Uterus (tissue), 4 donors: ENCODE measurements around the gene MUC22. TPM values are rescaled to one million over a fixed set of nuclear protein-coding genes. Genes with fewer than 3 reads are reported as not detected.

Experiments
- DNase-seq, 2 donors: peaks; one replicate each; pipeline ENCODE4 v3.0.0-alpha.2; 2019 to 2020
- H3K27ac ChIP-seq, 2 donors: fragments of 200-600 bp; sonication (generic); 1 replicate in 1 of 2; 2 replicates in 1 of 2; pipeline ENCODE4 v1.5.1; 2016 to 2018
- H3K27me3 ChIP-seq, 2 donors: fragments of 200-600 bp; sonication (generic); one replicate each; pipeline ENCODE4 v1.5.1; 2018 to 2019; ENCODE audit warnings: control low read depth in 1 of 2
- H3K36me3 ChIP-seq, 2 donors: fragments of 200-600 bp; sonication (generic); one replicate each; pipeline ENCODE4 v1.5.1; 2019; ENCODE audit warnings: control low read depth in 1 of 2
- H3K4me1 ChIP-seq, 2 donors: fragments of 200-600 bp; sonication (generic); one replicate each; pipeline ENCODE4 v1.5.1; 2018 to 2019; ENCODE audit warnings: control low read depth in 1 of 2
- H3K4me3 ChIP-seq, 2 donors: fragments of 200-600 bp; sonication (generic); 1 replicate in 1 of 2; 2 replicates in 1 of 2; pipeline ENCODE4 v1.5.1; 2018 to 2019; ENCODE audit warnings: mild to moderate bottlenecking in 1 of 2
- H3K9me3 ChIP-seq, 2 donors: fragments of 200-600 bp; sonication (generic); one replicate each; pipeline ENCODE4 v1.5.1; 2019; ENCODE audit warnings: control low read depth in 1 of 2
- POLR2A ChIP-seq, 2 donors: fragments of 450-650 bp; IDR thresholded peaks; one replicate each; pipeline ENCODE4 v1.6.1; 2016; ENCODE audit warnings: antibody characterized with exemption in 2 of 2, mild to moderate bottlenecking in 1 of 2, moderate library complexity in 1 of 2
- intact Hi-C: fragments of 100-400 bp; cut with DNase I; formaldehyde crosslinking; loops from one replicate; pipeline ENCODE4 v1.15.1; 2023; ENCODE audit warnings: low total_unique reads
- total RNA-seq, 4 donors: library from RNA; depleted of rRNA in 3 of 4; stranded (reverse); fragments of >200 nt in 3 of 4; gene quantifications; one replicate each; pipeline versions ENCODE4 v1.1.0 to v1.2.4, GENCODE V29; 2014 to 2023
- TF ChIP-seq, protein P1 (sequence below), 4 experiments: fragments of 200-600 bp in 2 of 4; fragments of 450-650 bp in 2 of 4; sonication (generic) in 2 of 4; IDR thresholded peaks; one replicate each; pipeline ENCODE4 v1.5.1; 2016 to 2019; ENCODE audit warnings: antibody characterized with exemption in 4 of 4, mild to moderate bottlenecking in 2 of 4, moderate library complexity in 1 of 4
- donor health status: DM: yes; HTN: yes; CAD: no.

MUC22 gene
- total RNA-seq, 4 donors from 2014 or later: not detected

DNA sequence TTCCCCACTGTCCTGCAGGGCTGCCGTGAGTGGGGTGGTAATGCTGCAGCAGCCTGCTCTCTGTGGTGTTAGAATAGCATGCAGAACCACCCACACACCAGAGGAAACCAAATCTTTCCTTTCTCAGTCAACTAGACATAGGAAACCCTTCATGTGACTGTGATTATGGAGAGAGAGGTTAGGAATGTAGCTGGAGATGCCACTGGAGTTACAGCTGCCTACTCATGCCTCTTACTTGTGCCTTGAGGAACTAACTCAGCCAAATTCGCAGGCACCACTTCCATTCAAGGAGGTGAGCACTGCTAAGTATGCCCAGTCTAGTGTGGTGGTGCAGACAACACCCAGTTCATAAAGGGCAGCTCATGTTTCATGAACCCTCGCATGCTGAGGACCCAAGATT lies 27.4 kb downstream of the MUC22 start:
- Histone ChIP-seq H3K27ac (no peak overlapping the region), H3K4me3 (no peak overlapping the region), H3K27me3 (no peaks in the 10 kb centered on the region), H3K9me3 (no peaks in the 10 kb centered on the region), H3K4me1 (no peaks in the 10 kb centered on the region), H3K36me3 (no peaks in the 10 kb centered on the region)
- no peak for TF ChIP-seq POLR2A (IDR thresholded peaks at IDR 0.05)
- TF ChIP-seq, protein P1, sequence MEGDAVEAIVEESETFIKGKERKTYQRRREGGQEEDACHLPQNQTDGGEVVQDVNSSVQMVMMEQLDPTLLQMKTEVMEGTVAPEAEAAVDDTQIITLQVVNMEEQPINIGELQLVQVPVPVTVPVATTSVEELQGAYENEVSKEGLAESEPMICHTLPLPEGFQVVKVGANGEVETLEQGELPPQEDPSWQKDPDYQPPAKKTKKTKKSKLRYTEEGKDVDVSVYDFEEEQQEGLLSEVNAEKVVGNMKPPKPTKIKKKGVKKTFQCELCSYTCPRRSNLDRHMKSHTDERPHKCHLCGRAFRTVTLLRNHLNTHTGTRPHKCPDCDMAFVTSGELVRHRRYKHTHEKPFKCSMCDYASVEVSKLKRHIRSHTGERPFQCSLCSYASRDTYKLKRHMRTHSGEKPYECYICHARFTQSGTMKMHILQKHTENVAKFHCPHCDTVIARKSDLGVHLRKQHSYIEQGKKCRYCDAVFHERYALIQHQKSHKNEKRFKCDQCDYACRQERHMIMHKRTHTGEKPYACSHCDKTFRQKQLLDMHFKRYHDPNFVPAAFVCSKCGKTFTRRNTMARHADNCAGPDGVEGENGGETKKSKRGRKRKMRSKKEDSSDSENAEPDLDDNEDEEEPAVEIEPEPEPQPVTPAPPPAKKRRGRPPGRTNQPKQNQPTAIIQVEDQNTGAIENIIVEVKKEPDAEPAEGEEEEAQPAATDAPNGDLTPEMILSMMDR (IDR thresholded peaks at IDR 0.05): no peak
- DNase-seq: no peak
- intact Hi-C loops: no loop called here

DNA sequence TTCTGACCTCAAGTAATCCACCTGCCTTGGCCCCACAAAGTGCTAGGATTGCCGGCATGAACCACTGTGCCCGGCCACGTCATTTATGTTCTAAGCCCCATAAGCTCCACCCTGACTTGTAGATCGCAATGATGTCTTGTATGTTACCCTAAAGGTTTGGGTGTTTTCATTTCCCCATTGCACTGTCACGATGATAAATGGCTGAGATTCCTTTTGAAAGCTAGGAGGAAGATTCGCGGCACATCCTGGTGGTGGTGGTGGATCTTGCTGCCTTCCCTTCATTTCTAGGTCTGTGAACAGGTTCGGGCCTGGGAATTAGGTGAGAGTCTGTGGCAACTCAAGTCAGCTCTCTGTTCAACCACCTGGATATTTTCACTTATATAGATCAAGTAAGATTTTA lies 28.3 kb downstream of the MUC22 start:
- H3K36me3 ChIP-seq: no peaks in the 10 kb centered on the region
- no peaks in the 10 kb centered on the region for H3K4me1 ChIP-seq
- no peaks in the 10 kb centered on the region for H3K9me3 ChIP-seq
- intact Hi-C loops: no loop called here
- no peak for TF ChIP-seq POLR2A (IDR thresholded peaks at IDR 0.05)
- DNase-seq: no peak
- H3K27me3 ChIP-seq: no peaks in the 10 kb centered on the region
- no peak overlapping the region for H3K4me3 ChIP-seq
- no peak overlapping the region for H3K27ac ChIP-seq

DNA sequence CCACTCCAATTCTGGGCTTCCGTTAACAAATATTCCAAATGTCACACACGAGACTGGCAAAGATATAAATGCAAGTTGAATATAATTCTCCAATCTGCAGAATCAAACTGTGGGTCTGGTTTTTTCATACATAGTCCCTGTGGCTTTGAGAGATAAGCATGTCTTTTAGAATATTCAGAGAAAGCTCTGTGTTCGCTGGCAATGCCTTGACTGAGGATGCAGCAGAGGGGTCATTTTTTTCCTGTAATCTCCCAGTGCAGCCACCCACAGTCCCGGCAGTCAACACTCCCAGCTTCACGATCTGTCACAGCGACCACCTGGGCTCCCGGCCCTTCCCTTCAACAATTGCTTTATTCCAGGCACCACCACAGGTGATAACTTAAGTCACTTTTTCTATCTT lies 30.5 kb downstream of the MUC22 start:
- no peak for DNase-seq
- no peaks in the 10 kb centered on the region for H3K27me3 ChIP-seq
- H3K27ac ChIP-seq: no peak overlapping the region
- TF ChIP-seq, protein P1 (IDR thresholded peaks at IDR 0.05): no peak
- TF ChIP-seq POLR2A (IDR thresholded peaks at IDR 0.05): no peak
- H3K4me1 ChIP-seq: no peaks in the 10 kb centered on the region
- H3K9me3 ChIP-seq: no peaks in the 10 kb centered on the region
- intact Hi-C loops: no loop called here
- no peak overlapping the region for H3K4me3 ChIP-seq
- H3K36me3 ChIP-seq: no peaks in the 10 kb centered on the region

DNA sequence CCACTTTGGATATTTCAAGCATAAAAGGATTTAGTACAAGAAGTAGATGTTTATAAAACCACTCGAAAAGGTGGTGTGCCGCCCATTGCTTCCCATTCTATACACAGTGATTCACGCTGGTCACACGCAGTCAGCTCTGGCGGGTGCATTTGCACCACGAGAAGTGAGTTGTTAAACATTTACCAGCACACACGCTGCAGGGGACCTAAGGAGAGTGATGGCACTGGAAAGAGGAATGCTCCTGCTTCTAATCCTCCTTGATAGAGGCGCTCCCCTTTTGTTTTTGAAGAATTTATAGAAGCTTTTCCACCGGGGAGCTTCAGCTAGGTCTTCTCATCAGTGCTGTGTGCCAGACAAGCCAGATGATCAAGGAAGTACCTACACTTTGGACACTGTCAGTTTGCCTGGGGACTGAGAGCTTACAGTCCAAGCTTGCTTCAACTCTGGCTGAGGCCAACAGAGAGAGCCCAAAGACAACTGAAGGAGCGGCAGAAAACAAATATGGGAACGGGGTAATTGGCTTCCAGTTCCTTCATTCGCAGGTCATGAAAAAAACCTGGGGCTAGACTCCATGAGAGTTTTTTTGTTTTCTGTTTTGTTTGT lies 31.2 kb downstream of the MUC22 start:
- no peaks in the 10 kb centered on the region for H3K4me1 ChIP-seq

DNA sequence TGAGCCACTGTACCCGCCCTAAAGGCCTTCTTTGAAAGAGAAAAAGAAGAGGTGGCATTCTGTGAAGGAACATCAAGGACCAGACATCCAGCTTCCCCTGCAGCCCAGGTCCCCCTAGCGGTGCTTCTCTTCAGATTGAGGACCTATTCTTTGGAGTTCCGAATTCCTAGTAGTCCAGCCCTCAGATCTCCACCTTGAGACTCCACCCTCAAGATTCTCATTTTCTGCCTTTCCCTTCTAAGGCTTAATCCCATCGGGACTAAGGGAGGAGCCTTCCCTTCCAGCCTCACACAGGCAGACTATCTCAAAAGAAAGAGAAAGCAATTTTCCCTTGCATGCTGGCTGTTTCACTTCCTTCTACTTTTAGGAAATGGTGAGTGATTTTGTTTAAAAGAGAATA lies 32.5 kb downstream of the MUC22 start:
- Histone ChIP-seq H3K4me3 (no peak overlapping the region), H3K4me1 (no peaks in the 10 kb centered on the region), H3K27me3 (no peaks in the 10 kb centered on the region), H3K27ac (peak overlapping the region in 1 of 2 donors; percentile 28), H3K36me3 (no peaks in the 10 kb centered on the region), H3K9me3 (no peaks in the 10 kb centered on the region)
- intact Hi-C loops: no loop called here
- DNase-seq: peak; percentile 31 to 53
- no peak for TF ChIP-seq POLR2A (IDR thresholded peaks at IDR 0.05)
- TF ChIP-seq, protein P1 (IDR thresholded peaks at IDR 0.05): peak; percentile 28 to 53 (median 32)

More for the DNA sequence above, 31.2 kb downstream of the MUC22 start:
- H3K36me3 ChIP-seq: no peaks in the 10 kb centered on the region
- intact Hi-C loops: no loop called here
- H3K27ac ChIP-seq: no peak overlapping the region
- H3K9me3 ChIP-seq: no peaks in the 10 kb centered on the region
- H3K4me3 ChIP-seq: no peak overlapping the region
- no peaks in the 10 kb centered on the region for H3K27me3 ChIP-seq
- no peak for TF ChIP-seq POLR2A (IDR thresholded peaks at IDR 0.05)
- DNase-seq: no peak

DNA sequence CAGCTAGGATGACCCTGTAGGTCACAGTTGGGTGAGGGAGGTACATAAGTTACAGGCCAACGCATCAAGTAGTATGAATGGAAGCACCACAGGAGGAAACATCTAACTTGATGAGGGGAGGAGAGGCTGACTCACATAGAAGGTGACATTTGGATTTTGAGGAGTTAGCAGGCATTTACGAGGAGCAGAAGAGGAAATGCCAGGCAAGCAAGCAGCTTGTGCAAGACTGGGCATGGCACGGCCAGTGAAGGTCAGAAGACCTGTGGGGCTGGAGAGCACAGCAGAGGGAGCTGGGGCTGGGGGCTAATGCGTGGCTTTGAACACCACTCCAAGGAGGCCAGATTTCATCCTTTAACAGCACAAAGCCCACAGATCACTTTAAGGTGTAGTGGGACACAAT lies 37.8 kb downstream of the MUC22 start:
- Histone ChIP-seq H3K4me1 (no peaks in the 10 kb centered on the region), H3K27ac (no peak overlapping the region), H3K9me3 (no peaks in the 10 kb centered on the region), H3K27me3 (no peaks in the 10 kb centered on the region), H3K4me3 (no peak overlapping the region), H3K36me3 (no peaks in the 10 kb centered on the region)
- intact Hi-C loops: no loop called here
- DNase-seq: no peak
- no peak for TF ChIP-seq POLR2A (IDR thresholded peaks at IDR 0.05)
- TF ChIP-seq, protein P1 (IDR thresholded peaks at IDR 0.05): no peak
